G401 (cell line): ENCODE data around the gene NKD1. TPM values are rescaled to one million over a fixed set of nuclear protein-coding genes. Genes with fewer than 3 reads are reported as not detected.

Experiments
- DNase-seq: peaks from one replicate; pipeline ENCODE4 v3.0.0-alpha.2; 2015; ENCODE audit warnings: low spot score
- in situ Hi-C: cut with HindIII; loops from 2 replicates; pipeline ENCODE4 v1.10.0; 2016; ENCODE audit warnings: low sequenced_read_pairs, mixed read lengths
- total RNA-seq: library from RNA; depleted of rRNA; stranded (reverse); fragments of >200 nt; shearing (Covaris generic); gene quantifications from 2 replicates; pipeline ENCODE4 v1.2.3, GENCODE V29; 2014

NKD1 gene
- total RNA-seq, 1 experiment from 2014 or later = not detected

GRCh38 chr16:50517450-50518252 lies 30.5 kb upstream of the NKD1 start:
- in situ Hi-C loops = no loop called here
- no peak for DNase-seq

GRCh38 chr16:50519001-50519400 lies 29.2 kb upstream of the NKD1 start:
- in situ Hi-C loops = no loop called here
- DNase-seq = no peak

GRCh38 chr16:50519602-50520001 lies 28.6 kb upstream of the NKD1 start:
- no peak for DNase-seq
- in situ Hi-C loops = no loop called here

GRCh38 chr16:50520451-50521245 lies 27.5 kb upstream of the NKD1 start:
- DNase-seq = no peak
- in situ Hi-C loops = no loop called here

- DNase-seq = no peak
- in situ Hi-C loops = no loop called here
Observed at GRCh38 chr16:50521246-50521900, 26.8 kb upstream of the NKD1 start.

- no peak for DNase-seq
- in situ Hi-C loops = no loop called here
Observed at GRCh38 chr16:50522324-50522723, 25.9 kb upstream of the NKD1 start.

GRCh38 chr16:50523710-50524109 lies 24.5 kb upstream of the NKD1 start:
- no peak for DNase-seq
- in situ Hi-C loops = no loop called here

GRCh38 chr16:50525262-50525661 lies 22.9 kb upstream of the NKD1 start:
- in situ Hi-C loops = no loop called here
- no peak for DNase-seq

GRCh38 chr16:50525716-50526115 lies 22.5 kb upstream of the NKD1 start:
- DNase-seq = no peak
- in situ Hi-C loops = no loop called here

- no peak for DNase-seq
- in situ Hi-C loops = no loop called here
Observed at GRCh38 chr16:50526249-50526648, 21.9 kb upstream of the NKD1 start.

GRCh38 chr16:50526796-50527195 lies 21.4 kb upstream of the NKD1 start:
- in situ Hi-C loops = no loop called here
- no peak for DNase-seq

GRCh38 chr16:50528820-50529219 lies 19.4 kb upstream of the NKD1 start:
- in situ Hi-C loops = no loop called here
- no peak for DNase-seq

GRCh38 chr16:50529334-50529733 lies 18.9 kb upstream of the NKD1 start:
- in situ Hi-C loops = no loop called here
- DNase-seq = no peak

GRCh38 chr16:50530277-50531236 lies 17.6 kb upstream of the NKD1 start:
- in situ Hi-C loops = no loop called here

GRCh38 chr16:50531359-50531758 lies 16.8 kb upstream of the NKD1 start:
- in situ Hi-C loops = no loop called here
- DNase-seq = no peak

More at GRCh38 chr16:50530277-50531236, 17.6 kb upstream of the NKD1 start:
- DNase-seq = no peak

GRCh38 chr16:50531901-50532300 lies 16.3 kb upstream of the NKD1 start:
- no peak for DNase-seq
- in situ Hi-C loops = no loop called here

GRCh38 chr16:50532576-50532975 lies 15.6 kb upstream of the NKD1 start:
- in situ Hi-C loops = no loop called here
- no peak for DNase-seq

- in situ Hi-C loops = no loop called here
Observed at GRCh38 chr16:50533317-50533716, 14.9 kb upstream of the NKD1 start.

GRCh38 chr16:50534091-50534490 lies 14.1 kb upstream of the NKD1 start:
- DNase-seq = no peak
- in situ Hi-C loops = no loop called here

More at GRCh38 chr16:50533317-50533716, 14.9 kb upstream of the NKD1 start:
- no peak for DNase-seq
